ENCODE data around the gene CNFN.
A peak's percentile ranks its signal among the peaks of the same experiment; 100 is the strongest.

The CNFN gene

GRCh38 chr19:42407816-42408175 is 17.7 kb upstream of the CNFN start:
- no peak for DNase-seq

DNA sequence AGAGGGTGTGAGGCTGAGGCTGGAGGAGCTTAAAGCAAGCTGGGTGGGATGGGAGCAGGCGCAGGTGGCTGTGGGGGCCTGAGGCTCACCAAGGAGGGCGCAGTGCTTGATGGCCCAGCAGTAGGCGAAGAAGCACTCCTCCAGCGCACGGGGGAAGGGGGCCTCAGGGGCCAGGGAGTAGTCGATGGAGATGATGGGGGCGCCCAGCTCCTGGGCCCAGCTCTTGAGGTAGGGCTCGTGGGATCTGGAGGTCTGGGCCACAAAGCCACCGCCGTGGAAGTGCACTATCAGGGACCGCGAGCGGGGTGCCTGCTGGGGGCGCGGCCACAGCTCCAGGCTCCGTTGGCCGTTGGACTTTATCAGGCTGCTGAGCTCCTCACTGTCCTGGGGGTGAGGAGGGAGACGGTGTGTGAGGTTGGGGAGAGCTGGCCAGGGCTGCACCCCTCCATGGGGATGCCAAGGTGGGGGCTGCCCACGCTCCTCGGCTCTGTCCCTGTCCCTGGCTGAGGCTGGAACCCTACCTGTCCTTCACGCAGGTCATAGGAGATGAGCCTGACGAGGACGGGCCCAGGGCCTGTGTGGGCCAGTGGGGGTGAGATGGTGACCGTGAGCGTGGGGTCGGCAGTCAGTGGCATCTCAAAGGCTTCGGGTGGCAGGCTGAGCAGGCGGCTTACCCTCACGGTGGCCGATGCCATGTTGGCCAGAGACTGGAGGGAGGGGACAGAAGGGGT is 17.2 kb upstream of the CNFN start:
- no peak for DNase-seq

GRCh38 chr19:42406111-42406510 is 16.0 kb upstream of the CNFN start:
- no peak for DNase-seq

- DNase-seq: no peak
Measured at GRCh38 chr19:42403586-42403985, 13.5 kb upstream of the CNFN start.

DNA sequence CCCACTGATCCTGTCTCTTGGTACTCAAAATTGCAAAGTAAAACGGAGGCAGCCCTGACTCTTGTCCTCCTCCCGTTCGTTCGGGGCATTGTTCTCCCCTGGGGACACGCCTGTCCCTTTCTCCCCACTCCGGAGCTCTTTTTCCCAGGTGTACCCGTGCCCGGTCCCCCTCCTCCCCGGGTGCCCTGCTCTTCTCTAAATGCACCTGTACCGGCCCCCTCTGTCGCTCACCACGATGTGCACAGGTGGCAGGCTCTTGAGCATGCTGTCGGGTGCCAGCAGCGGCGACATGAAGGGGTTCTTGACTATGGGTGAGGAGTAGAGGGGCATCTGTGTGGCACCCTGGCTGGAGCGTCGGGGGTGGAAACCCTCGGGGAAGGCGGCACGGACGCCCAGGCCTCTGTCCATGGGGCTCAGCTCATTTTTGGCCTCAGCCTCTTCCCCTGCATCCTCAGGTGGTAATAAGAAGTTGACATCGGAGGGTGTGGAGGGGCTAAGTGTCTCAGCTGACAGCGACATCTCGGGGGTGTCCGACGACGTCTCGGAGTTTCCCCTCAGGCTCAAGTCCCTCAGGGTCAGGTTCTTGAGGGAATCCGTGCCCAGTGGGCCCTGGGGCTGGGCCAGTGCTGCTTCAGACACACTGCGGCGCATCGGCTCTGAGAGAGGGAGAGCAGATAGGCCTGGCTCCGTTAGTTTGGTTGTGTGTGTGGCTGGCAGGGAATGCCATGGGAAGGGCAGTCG is 12.4 kb upstream of the CNFN start:
- DNase-seq: no peak

DNA sequence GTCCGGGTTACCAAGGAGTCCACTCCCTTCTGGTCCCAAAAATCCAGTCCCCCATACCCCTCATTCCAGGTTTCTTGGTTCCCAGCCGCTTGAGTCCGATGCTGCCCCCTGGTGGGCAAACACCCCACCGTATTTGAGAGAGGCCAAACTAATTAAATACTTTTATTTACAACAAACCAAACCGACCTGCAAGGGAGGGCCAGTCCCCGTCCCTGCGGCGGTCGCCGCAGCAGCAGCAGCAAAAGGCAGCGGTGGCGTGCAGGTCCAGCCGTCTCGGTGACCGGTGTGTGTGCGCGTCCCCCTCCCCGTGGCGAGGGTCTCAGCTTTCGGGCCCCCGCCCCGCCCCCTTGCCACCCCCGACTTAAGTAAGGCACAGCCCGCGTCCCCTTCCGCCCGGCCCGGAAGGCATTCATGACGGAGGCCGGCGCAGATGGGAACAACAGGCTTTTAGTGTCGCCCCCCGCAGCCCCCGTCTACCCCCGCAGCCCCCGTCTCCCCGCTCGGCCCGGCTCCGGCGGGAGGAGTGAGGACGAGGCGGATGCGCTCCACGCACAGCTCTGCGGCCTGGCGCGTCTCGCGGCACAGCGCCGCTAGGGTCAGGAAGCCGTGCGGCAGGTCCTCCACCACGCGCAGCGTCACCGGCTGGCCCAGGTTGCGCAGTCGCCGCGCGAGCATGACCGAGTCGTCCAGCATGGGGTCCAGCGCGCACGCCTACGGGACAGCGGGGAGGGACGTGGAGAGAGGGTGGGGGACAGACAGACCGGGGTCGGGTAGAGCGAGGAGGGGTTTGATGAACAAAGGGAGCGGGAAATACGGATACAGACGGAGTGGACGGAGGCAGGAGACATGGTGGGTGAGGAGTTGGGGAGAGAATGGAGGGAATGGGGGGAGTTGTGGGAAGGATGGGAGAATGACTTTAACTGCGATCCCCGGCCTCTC is 11.5 kb upstream of the CNFN start:
- DNase-seq: no peak

DNA sequence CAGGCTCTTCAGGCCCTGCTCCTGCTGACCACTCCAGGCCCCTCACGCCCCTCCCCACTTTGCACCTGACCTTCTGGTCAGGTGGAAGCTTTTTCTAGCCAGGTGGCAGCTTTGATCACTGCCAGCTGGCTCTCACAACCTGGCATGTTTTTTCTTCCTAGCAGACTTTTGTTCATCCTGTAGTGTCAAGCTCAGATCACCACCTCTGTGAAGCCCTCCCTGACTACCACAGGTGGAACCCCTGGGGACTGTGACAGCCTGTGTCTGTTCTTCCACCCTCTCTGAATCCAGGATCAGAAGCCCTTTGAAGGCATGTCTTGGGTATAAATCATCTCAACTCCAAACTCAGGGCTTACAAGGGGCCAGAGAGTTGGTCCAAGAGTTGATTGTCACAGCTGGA is 10.3 kb upstream of the CNFN start:
- DNase-seq: no peak

DNA sequence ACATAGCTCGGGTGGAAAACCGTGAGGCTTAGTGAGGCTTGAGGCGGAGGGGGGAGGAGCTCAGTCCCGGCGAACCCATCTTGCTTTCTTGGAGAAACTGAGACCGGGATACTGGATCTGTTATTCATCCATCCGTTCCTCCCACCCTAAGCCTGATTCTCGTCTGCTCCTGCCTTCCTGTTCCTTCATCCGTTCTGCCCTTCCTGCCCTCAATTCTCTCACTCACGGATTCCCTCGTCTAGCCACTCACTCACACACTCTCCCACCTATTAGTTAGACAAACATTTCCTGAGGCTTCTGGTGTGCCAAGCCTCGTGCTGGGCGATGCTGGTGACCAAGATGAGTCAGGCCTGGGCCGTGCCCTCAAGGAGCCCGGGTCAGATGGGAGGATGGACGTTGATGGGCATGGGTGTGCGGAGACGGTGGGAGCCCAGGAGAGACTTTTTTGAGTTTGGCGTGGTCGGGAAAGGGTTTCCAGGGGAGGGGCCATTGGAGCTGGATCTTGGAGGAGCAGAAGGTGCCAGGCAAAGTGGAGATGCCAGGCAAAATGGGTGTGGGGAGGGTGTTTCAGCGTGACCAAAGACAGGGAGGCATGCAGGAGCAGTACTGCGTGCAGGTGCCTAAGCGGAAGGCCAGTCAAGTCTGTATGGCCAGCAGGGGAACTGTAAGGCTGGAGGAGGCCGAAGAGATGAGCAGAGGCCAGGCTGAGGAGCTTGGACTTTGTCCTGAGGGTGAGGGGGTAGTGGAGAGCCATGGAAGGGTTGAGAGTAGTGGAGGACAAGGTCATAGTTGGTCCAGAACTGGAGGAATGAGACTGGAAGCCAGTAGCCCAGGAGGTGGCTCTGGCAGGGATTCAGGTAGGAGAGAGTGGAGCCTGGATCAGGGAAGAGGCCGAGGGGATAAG is 7.4 kb upstream of the CNFN start:
- DNase-seq: no peak

- peak; percentile 72 for DNase-seq
Measured at GRCh38 chr19:42396381-42397262, 6.5 kb upstream of the CNFN start.

GRCh38 chr19:42394751-42395150 is 4.7 kb upstream of the CNFN start:
- no peak for DNase-seq

DNA sequence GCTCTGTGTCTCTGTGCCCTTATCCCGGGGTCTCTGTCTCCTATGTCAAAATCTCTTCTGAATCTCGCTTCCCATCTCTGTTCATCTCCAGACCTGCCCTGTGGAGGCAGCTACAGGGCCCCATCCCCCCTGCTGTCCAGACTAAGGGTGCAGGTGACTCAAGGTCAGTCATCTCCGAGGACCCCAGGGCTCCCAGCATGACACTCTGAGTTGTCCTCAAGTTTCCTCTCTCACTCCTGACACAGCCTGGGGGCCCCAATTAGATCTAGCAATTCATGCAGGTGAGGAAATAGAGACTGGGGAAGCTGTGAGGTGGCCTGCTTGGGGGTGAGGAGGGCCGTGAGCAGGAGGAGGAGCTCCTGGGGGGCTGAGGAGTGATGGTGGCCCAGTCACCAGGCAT is 2.1 kb upstream of the CNFN start:
- DNase-seq: no peak

DNA sequence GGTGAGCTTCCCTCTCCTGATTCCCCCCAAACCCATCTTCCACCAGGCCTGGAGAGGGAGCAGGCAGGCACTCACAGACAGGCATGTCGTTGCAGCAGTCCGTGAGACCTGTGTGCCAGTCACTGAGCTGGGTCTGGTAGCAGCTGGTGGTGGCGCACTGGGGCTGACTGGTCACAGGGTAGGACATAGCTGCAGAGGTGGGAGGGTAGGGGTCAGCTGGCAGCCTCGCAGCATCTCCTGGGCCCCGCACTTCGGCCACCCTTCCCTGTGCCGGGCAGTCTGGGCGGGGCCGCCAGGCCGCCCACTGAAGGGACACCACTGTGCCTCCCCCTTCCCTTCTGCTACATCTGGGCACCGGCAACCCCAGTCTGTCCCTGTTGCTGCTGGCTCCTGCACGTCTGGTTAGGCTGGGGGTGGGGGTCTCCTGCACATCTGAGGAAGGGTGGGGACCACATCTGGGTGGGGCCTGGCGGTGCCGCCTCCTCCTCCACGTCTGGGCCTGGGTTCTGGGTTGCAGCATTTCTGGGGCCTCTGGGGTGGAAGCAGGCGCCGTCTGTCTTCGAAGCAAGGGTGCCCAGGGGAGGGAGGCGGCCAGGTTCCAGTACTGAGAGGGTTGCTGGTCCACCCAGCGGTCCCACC is 1.1 kb downstream of the CNFN start:
- no peak for DNase-seq

GRCh38 chr19:42386974-42387707 is 3.0 kb downstream of the CNFN start:
- DNase-seq: peak; percentile 19

DNA sequence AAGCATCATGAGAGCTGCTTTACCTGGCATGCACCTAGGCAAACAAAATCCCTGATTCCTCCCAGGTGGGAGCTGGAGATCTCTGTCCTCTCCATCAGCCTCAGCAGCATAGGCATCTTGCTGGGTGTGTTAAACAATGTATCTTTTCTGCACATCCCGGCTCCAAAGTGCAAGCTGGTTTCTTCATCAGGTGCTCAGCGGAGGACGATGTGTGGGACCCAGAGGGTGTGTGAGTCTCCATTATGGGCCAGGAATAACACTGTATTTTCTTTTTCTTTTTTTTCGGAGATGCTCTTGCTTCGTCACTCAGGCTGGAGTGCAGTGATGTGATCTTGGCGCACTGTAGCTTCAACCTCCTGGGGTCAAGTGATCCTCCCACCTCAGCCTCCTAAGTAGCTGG is 9.9 kb downstream of the CNFN start:
- DNase-seq: no peak

DNA sequence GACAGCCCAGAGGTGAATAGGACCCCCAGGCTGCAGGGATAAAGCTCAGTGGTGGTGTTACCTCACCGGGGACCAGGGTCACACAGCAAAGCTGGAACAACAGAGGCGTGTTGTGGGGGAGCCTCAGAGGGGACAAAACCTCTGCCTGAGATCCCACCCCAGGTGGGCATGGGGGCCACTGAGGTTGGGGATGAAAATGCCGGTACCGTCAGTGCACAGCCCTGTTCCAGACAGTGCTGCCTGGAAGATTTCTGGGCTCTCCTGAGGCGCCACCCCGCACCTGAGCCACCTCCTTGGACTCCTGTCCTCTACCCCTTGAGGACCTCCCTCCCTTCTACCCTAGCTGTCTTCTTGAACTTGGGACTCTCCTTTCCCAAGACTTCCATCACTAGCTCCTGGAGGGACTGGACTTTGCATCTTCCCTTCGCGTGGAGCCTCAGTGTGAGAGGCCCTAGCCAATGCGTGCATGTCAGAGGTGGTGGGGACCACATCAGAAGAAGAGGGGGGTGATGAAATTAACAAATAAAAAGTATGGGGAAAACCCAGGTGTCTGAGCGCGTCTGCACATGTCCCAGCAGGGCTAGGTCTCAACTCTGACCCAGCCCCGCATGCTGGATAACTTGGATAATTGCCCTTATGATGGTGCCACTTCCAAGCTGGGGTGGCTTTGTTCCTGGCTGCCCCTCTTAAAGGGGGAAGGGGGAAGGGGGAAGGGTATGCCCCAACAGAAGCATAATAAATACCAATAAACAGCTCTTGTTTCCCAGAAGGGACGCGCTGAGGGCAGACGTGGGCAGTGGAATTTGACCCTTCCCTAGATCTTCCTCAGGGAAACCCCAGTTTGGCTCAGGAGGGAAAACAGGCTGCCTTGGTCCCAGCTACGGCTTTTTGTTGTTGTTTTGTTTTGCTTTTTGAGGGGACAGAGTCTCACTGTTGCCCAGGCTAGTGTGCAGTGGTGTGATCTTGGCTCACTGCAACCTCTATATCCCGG is 11.6 kb downstream of the CNFN start:
- no peak for DNase-seq

DNA sequence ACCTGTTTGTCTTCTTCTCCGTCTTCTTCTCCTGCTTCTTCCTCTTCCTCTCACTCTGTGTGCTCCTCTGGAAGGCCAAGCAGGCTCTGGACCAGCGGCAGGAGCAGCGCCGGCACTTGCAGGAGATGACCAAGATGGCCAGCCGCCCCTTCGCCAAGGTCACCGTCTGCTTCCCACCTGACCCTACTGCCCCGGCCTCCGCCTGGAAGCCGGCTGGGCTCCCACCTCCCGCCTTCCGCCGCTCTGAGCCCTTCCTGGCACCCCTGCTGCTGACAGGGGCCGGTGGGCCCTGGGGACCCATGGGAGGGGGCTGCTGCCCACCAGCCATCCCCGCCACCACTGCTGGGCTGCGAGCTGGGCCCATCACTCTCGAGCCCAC is 13.9 kb downstream of the CNFN start:
- DNase-seq: no peak

DNA sequence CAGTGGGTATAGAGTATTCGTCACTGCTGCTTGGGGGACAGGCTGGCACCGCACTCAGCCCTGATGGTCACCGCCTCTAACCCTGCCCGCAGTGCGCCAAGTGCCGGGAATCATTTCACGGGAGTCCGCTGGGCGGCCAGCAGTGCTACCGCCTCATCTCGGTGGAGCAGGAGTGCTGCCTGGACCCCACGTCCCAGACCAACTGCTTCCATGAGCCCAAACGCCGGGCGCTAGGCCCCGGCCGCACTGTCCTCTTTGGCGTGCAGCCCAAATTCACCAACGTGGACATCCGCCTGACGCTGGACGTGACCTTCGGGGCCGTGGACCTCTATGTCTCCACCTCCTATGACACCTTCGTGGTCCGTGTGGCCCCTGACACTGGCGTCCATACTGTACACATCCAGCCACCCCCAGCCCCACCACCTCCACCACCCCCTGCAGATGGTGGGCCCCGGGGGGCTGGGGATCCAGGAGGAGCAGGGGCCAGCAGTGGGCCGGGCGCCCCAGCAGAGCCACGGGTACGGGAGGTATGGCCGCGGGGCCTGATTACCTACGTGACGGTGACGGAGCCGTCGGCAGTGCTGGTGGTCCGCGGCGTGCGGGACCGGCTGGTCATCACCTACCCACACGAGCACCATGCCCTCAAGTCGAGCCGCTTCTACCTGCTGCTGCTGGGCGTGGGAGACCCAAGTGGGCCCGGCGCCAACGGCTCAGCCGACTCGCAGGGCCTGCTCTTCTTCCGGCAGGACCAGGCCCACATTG is 14.5 kb downstream of the CNFN start:
- DNase-seq: no peak

DNA sequence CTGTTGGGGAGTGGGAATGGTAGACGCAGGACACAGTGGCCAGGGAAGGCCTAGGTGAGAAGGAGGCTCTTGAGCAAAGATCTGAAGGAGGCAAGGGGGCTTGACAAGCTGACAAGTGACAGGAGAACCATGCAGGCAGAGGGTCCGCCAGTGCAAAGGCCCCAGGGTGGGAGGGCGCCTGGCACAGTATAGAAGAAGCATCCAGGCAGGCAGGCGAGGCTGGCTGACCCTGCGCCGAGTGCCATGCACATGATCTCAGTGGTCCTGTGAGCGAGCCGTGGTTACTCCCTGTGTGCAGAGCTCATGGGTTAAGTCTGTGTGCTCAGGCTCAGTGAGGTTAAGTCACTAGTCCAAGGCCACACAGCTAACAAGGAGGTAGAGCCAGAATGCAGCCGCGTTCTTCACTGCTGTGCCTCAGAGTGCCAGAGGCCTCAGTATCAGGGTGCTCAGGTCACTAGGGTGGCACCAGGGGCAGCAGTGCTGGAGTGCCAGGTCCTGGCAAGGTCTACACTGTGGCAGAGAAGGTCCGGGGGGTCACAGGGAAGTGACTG is 15.2 kb downstream of the CNFN start:
- DNase-seq: no peak
